Stomach (tissue), 4 donors: Measurements from ENCODE around the gene PTPRJ.

ENCODE experiments used
- CTCF ChIP-seq, 7 experiments: fragments of 450-650 bp in 4 of 7; fragments of 200-600 bp in 3 of 7; sonication (generic) in 3 of 7; IDR thresholded peaks; one replicate each; pipeline ENCODE4 v1.5.1; 2016 to 2019; ENCODE audit warnings: antibody characterized with exemption in 7 of 7, control low read depth in 2 of 7, mild to moderate bottlenecking in 1 of 7
- EP300 ChIP-seq: sonication (generic); formaldehyde crosslinking; IDR thresholded peaks from one replicate; pipeline ENCODE4 v1.6.1; 2017; ENCODE audit warnings: antibody characterized with exemption

- TF ChIP-seq CTCF (IDR thresholded peaks at IDR 0.05) (no peak), EP300 (no peak)
These were observed 173.8 kb downstream of the PTPRJ start for GRCh38 chr11:48154151-48154550.
